SW480 (cell line): ENCODE measurements around the gene OPA3.

Experiments used
- DNase-seq: peaks from one replicate; pipeline ENCODE4 v3.0.0-alpha.2; 2016; ENCODE audit warnings: low spot score

OPA3 gene

DNA sequence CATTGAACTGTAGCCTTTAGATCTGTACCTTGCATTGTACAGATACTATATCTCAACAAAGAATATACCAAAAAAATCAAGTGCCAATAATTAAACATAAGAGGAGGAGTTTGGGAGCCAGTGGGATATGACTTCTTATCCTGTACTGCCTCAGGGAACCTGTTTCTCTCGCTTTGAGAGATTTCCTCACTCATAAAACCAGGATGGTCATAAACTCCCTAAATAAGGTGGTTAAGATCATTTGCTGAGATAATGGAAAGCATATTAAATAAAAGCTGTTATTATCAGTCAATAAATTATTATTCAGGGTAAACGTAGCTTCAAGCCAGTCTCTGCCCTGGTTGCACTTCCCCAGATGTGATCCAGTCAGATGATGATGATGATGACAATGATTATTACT lies 17.0 kb downstream of the OPA3 start:
- no peak for DNase-seq

DNA sequence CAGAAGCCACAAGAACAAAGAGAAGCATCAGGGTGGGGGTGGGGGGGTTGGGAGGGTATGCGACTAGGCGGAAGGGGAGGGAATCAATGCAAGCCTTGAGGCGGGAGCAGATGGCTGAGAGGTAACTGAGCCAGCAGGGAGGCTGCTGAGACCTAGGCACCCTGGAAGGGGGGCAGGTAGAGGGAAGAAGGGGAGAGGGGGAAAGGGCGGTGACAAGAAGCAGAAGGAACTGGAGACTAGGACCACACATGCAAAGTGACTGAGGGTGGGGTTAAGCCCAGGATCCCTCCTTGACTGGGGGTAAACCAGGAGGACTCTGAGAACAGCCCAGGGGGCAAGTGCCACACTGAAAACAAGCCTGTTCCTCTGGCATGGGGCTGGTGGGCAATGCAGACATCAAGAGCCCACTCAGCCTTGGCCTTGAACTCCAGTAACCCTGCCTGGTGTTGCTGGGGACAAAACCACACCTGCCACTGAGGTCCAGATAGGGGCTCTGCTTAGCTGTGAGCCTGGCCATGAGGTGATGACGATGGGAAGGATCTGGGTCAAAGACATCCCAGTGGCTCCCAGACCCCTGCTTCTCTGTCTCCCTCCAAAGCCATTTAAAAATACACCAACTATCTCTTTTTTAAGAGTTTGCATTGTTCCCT lies 20.3 kb downstream of the OPA3 start:
- DNase-seq, result no peak

DNA sequence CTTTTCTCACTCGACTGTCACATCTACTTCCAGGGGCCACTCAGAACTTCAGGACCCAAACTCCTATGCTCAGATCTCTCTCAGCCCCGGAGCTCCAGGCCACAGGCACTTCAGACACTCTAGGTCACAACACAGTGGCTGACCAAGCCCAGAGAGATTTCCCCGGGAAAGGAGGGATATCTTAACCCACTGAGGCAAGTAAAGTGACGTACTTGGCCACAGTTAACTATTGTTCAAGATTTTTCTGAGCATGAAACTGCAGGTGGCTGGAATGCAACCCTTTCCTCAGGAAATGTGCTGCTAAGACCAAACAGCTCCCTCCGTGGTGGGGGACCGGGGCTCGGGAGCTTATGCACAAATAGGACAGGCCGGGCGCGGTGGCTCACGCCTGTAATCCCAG lies 23.9 kb downstream of the OPA3 start:
- no peak for DNase-seq

- DNase-seq, result no peak
These were observed 24.6 kb downstream of the OPA3 start for GRCh38 chr19:45560038-45560437.

GRCh38 chr19:45558399-45558878 lies 26.2 kb downstream of the OPA3 start:
- DNase-seq, result peak; percentile 73

DNA sequence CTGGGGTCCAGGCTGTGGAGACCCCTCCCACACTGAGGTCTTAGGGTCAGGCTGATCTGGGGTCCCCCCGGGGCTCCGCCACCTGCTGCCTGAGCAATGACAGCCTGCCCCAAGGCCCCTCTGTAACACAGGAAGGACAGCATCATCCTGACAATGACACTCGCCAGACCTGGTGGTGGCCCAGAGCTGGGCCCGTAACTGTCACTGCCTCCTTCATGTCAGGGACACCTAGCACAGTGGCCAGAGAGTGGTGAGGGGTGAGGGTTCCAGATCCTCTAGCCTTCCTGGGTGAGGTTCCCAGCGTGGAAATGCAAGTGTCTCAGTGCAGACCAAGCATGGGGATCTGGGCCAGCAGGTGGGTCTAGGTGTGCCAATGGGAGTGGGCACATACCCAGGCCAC lies 27.8 kb downstream of the OPA3 start:
- no peak for DNase-seq

GRCh38 chr19:45554481-45554880 lies 30.1 kb downstream of the OPA3 start:
- DNase-seq, result no peak

GRCh38 chr19:45553464-45553863 lies 31.1 kb downstream of the OPA3 start:
- peak; percentile 54 for DNase-seq

DNA sequence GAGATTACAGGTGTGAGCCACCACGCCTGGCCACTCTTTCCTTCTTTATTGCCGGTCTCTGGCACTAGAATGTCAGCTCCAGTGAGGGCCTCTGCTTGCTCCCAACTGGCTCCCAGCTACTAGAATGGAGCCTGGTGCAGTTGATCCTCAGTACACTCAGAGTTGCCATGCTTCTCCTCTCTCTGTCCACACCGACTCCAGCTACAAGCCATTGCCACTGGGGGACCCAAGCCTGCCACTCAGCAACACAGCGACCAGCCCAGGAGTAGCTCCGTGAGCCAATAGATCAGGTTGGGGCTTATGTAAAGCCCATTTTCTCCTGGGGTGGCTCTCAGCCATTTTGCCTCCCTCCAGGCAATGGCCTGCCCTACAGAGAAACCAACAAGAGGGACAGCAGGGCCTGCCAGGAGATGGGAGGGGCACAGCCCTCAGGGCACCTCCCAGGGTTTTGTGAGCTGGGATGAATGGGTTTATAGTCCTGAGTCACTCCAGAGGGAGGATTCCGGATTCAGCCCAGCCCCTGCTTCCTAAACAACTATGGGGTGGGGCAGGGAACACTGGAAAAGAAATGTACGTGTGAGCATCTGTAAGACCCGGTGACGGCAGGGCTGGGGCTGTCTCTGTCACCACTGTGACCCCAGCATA lies 36.5 kb downstream of the OPA3 start:
- DNase-seq, result peak; percentile 96

GRCh38 chr19:45547211-45547770 lies 37.3 kb downstream of the OPA3 start:
- DNase-seq, result no peak

DNA sequence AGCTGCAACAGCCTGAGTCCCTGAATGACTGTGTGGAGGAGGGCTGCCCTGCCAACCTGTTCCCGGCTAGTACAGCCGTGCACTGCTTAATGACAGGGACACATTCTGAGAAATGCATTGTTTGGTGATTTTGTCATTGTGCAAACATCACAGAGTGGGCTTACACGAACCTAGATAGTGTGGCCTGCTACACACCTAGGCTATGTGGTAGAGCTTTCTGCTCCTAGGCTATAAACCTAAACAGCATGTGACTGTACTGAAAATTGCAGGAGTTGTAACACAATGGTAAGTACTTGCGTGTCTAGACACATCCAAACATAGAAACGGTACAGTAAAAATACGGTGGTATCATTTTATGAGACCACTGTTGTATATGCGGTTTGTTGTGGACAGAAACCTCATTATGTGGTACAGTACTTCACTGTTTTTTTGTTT lies 42.4 kb downstream of the OPA3 start:
- DNase-seq, result peak; percentile 90

GRCh38 chr19:45539459-45539858 lies 45.1 kb downstream of the OPA3 start:
- DNase-seq, result no peak

DNA sequence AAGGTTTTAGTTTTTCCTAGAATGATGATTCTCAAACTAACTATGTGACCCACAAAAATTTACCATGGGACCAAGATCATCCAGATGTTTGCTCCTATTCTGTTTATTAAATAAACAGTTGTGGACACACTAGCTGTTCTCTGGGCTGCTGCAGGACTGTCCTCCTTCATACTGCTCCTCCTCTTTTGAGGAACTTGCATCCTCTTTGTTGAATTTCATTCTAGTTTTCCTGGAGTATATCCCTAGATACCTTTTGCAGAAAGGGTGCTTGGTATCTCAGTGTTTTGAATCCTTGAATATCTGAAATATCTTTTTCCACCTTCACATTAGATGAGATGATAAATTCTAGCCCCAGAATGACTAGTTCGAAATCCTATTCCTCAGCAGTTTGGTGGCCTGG lies 53.3 kb downstream of the OPA3 start:
- no peak for DNase-seq

DNA sequence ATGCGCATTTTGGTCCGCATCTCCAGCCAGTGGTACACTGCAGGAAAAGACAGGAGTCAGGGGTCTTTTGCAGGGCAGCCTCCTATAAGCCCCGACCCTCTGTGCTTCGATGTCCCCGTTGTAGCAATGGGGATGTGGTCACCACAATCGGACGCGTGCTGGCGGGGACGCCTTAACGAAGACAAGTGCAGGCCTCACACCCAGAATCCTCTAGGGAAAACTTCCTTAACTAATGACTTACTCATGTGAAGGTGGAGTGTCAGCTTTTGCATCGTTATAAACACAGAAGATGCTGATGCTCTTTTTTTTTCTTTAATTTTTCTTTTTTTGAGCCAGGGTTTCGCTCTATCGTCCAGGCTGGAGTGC lies 55.2 kb downstream of the OPA3 start:
- DNase-seq, result no peak

GRCh38 chr19:45528744-45529419 lies 55.7 kb downstream of the OPA3 start:
- DNase-seq, result no peak

DNA sequence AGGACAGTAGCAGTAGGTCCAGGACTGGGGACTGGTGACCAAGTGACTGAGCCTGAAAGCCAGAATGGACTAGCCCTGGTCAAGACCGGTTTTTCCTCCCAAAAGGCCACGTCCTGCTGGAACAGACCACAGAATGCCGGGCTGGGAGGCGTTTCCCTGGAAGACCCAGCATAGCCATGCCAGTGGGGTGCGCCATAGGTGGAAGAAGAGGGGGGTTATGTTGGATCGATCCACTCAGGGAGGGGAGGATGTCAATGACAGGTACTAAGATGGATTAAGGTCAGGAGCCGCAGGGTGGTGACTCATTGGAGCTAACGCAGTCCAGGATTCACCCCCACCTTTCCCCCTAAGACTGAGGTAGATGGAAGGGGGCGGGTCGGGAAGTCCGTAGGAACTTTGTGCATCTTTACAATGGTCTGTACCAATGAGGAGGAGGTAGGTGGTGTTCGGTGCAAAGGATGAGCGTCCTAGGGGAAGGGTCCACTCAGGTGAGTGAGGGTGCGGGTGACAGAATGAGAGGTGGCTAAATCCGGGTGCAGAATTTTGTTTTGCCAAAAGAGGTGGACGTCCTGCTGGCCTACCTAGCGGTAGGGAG lies 56.4 kb downstream of the OPA3 start:
- no peak for DNase-seq

DNA sequence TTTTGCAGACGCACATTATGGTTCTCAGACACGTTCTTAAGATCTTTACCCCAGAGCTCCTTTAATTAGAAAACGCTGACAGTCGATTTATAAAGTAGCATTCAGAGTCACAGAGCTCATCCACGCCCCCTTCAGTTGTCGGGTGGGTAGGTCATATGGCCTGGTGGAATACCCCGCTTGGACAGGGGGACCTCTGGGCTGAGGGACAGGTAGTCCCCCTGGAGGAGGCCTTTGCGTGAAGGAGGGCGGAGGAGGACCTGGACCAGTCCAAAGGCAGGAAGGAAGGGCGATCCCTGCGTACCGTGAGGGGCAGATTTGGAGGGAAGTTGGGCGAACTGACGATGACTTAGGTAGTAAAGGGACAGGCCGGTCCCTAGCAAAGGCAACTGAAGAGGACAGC lies 56.9 kb downstream of the OPA3 start:
- DNase-seq, result no peak

GRCh38 chr19:45526971-45527370 lies 57.6 kb downstream of the OPA3 start:
- no peak for DNase-seq

- DNase-seq, result peak; percentile 83
These were observed 58.5 kb downstream of the OPA3 start for GRCh38 chr19:45526143-45526542.

DNA sequence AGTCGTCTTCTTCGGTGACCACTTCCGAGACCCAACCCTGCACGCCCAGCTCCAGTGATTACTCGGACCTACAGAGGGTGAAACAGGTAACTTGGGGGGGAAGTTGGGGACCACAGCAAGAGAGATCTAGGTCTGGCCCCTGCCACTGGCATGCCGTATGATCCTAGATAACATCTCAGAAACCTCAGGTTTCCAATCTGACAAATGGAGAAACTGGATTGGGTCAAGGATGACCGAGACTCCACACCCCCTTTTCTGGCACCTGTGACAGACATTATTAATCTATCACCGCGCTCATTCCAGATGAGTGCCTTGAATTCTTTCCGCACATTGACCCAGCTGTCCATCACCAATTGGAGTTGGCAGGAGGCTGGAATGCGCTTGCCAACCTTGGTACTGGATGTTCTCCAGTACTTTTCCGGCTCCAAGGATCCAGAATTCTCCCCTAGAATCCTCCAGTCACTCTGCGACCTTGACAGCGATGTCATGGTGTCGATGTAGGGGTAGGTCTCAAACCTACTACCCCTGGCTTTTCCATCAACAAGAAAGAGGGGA lies 60.0 kb downstream of the OPA3 start:
- DNase-seq, result no peak

DNA sequence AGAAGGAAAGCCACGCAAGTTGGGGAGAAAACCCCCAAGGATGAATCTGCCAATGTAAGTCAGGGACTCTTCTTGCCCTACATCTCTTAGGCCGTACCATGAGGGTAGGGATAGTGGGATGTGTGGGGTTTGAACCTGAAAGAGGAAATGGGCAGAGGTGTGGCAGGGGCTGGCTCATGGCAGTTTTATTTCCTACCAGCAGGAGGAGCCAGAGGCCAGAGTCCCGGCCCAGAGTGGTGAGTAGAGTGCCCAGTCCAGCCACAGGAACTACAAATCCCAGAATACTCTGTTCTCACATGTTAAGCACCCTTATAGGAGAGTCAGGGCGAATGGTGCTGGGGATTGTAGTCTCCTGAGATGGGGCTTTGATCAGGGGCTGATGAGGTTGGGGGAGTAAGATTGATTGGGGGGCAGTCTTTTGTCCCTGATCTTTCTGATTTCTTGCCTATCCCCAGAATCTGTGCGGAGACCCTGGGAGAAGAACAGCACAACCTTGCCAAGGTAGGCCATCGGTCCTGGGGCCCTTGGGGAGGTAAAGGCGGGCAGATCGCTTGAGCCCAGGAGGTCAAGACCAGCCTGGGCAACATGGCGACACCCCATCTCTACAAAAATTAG lies 60.9 kb downstream of the OPA3 start:
- peak; percentile 93 for DNase-seq
